SK-N-SH (cell line): Measurements from ENCODE around the gene SSNA1.

Source experiments
- MAX ChIP-seq: IDR thresholded peaks from 2 replicates; pipeline ENCODE4 v1.4.0; 2012; ENCODE audit warnings: low read depth
- RCOR1 ChIP-seq: fragments of 150-350 bp; IDR thresholded peaks from 2 replicates; pipeline ENCODE4 v1.6.1; 2017; ENCODE audit warnings: antibody characterized with exemption, low read length

- no peak for TF ChIP-seq MAX
- no peak for TF ChIP-seq RCOR1
Observed at GRCh38 chr9:137163365-137163715, 25.1 kb upstream of the SSNA1 start.
